NCI-H2171 treated with DMSO at 0.1 percent for 48 hours (cell line): Measurements from ENCODE around the gene RAB7B.
"Not testable (repeated sequence)": the region's sequence is repeated elsewhere in the genome, so short reads cannot be mapped to it uniquely, and the experiment has no call there.

Experiments
- DNase-seq: peaks from one replicate; lab custom pipeline; 2025; lab: John Stamatoyannopoulos, UW

Gene RAB7B

DNA sequence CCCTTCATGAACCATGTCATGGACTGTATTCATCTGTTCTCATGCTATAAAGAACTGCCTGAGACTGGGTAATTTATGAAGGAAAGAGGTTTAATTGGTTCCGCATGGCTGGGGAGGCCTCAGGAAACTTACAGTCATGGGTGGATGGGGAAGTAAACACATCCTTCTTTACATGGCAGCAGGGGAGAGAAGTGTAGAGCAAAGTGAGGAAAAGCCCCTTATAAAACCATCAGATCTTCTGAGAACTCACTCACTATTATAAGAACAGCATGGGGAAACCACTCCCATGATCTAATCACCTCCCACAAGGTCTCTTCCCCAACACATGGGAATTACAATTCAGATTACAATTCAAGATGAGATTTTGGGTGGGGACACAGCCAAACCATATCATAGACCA lies 6.6 kb downstream of the RAB7B start:
- DNase-seq = not testable (repeated sequence)

DNA sequence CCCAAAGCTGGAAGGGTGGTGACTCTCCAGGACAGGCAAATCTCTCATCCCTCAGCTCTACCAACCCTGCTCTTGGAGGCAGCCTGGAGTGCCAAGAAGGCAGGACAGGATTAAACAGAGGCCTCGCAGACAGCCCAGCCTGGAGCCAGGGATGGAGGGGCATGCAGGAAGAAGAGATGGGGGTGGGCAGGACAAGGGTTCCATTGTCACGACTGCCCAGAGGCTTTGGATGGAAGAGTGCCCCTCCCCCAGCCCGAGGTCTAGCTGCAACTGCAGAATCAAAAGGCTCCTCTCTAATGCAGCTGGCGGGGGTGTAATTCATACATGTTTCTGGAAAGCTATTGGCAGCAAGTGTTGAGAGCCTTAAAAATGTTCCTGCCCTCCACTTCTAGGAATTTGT lies 8.8 kb downstream of the RAB7B start:
- no peak for DNase-seq

DNA sequence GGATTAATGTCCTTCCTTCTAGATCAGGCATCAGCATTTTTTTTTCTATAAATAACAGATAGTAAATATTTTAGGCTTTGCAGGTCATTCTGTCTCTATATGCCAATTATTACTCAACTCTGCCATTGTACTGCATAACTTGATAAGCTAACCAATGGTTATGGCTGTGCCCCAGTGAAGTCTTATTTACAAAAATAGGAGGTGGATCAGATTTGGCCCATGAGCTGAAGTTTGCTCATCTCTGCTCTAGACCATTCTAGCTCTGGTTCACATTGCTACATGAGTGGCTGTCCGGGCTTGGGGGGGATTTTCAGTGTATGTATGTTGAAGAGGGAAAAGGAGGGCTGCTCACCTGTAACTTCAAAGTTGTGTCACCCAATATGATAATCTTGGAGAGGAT lies 10.1 kb downstream of the RAB7B start:
- no peak for DNase-seq

DNA sequence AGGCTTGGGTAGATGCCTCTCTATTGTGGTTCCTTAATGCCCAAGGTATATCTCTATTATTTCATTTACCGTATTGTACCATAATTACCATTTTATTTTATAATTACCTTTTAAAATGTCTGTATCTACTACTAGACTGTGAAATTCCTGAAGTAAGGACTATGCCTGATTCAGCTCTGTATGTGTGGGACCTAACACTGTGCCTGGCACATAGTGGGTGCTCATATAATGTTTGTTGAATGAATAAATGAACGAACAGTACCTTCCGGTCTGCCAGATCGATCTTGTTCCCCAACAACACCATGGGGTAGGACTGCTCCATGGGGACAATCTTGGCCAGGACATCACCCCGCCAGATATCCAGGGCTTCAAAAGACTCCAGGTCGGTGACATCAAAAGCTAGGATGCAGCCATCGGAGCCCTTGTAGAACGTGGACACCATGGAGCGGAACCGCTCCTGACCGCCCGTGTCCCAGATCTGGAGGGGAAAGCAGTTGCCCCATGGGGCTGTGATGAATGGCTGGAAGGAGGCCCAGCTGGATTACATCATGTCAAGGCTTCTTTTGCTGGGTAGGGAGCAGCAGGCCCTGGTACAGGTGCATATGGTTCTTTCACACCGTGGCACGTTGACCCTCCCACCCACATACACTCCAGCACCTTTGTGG lies 10.8 kb downstream of the RAB7B start:
- no peak for DNase-seq

GRCh38 chr1:205991237-205991636 lies 12.0 kb downstream of the RAB7B start:
- no peak for DNase-seq

- no peak for DNase-seq
Measured at GRCh38 chr1:205990226-205990625, 13.0 kb downstream of the RAB7B start.

- DNase-seq = no peak
Measured at GRCh38 chr1:205989786-205990185, 13.4 kb downstream of the RAB7B start.

GRCh38 chr1:205988585-205988995 lies 14.6 kb downstream of the RAB7B start:
- no peak for DNase-seq

- DNase-seq = no peak
Measured at GRCh38 chr1:205986861-205987260, 16.3 kb downstream of the RAB7B start.

GRCh38 chr1:205986292-205986691 lies 16.9 kb downstream of the RAB7B start:
- no peak for DNase-seq

DNA sequence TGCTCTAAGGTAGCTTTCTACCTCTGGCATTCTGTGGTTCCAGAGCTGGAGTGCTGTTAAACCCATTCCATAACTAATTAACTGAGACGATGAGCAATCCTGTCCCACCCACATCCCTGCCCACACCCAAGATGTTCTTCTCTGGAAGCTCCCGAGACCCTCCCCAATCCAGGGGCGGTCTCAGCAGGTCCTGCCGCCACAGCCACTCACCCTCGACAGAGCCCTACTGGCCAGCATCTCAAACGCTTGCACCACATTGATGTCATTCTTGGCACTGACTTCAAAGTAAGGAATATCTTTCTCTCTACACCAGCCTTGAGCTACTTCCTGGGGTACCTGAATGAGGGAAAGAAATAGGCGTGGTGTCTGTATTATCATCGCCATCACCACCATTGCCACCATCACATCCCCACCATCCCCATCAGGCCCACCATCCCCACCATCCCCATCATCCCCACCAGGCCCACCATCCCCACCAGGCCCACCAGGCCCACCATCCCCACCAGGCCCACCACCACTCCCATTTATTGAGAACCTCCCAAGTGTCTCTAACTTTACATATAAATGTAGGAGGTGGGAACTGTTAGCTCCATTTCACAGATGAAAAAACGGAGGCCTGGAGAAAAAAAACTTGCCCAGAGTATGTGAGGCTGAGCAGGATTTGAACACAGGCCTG lies 17.7 kb downstream of the RAB7B start:
- no peak for DNase-seq

DNA sequence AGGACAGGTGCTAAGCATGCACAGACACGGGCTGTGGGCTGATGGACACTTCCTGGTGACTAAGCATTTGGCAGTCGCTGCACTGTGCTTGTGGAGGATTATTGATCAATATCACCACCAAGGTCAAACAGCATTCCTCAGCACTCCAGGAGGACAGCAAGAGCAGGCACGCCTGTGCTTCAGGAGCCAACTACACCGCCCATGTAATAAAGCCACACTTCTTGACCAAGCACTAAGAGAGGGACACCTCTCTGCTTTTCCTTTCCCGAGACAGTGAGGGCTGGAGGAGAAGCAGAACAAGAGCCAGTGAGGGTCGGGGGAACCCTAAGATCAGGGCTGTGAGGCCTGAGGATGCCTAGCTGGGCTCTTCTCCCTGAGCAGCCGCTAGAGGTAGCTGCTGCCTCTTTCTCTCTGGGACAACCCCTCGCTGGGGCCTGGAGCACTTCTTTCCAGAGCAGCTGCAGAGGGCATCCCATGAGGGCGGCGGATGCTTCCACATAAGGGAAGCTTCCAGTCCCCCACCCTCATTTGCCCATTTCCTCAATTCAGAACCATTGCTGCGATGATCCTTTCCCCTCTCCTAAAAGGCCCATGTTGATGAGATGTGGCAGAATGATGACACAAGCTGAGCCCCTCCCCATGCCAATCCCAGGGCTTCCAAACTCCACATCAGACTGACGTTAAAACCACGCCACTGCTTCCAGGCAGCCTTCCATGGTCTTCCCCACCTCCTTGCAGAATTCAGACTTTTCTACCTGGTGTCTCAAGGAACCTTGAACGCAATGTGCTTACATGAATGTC lies 19.1 kb downstream of the RAB7B start:
- no peak for DNase-seq

GRCh38 chr1:205981257-205981656 lies 21.9 kb downstream of the RAB7B start:
- no peak for DNase-seq

GRCh38 chr1:205980237-205980870 lies 22.8 kb downstream of the RAB7B start:
- no peak for DNase-seq

DNA sequence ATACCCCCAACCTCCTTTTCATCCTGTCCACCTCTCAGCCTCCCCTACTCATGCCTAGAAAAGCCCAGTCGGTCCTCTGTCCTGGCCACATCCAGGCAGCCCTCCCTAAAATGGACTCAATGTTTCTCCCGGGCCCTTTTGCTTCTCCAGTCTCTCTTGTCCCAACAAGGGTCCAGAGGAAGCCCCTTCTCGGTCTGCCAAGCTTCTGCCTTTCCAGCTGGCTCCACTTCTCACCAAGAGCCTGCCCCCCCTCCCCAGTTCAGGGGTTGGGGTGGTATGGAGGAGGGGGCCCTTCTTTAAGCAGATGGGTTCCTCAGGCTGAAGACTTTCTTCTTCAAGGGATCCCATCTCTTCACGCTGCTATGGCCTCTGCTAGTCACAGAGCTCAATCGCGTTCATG lies 23.9 kb downstream of the RAB7B start:
- DNase-seq = no peak

DNA sequence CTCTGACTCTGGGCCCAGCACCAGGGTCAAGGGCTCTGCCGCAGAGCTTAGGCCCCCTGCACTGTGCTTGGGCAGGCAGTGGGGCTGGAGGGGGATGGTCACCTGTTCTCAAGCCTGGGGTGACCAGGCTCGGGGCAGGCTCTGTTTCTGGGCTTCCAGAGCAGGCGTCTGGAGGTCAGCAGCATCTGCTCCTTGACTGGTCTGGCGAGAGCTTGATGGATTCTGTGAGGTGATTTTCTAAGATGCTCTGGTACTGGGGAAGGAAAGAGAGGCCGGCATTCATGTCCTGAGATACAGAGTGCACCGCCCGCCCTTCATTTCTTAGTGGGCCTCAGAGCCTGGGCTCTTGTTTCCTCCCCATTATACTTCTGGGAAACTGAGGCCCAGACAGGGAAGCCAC lies 24.5 kb downstream of the RAB7B start:
- no peak for DNase-seq

DNA sequence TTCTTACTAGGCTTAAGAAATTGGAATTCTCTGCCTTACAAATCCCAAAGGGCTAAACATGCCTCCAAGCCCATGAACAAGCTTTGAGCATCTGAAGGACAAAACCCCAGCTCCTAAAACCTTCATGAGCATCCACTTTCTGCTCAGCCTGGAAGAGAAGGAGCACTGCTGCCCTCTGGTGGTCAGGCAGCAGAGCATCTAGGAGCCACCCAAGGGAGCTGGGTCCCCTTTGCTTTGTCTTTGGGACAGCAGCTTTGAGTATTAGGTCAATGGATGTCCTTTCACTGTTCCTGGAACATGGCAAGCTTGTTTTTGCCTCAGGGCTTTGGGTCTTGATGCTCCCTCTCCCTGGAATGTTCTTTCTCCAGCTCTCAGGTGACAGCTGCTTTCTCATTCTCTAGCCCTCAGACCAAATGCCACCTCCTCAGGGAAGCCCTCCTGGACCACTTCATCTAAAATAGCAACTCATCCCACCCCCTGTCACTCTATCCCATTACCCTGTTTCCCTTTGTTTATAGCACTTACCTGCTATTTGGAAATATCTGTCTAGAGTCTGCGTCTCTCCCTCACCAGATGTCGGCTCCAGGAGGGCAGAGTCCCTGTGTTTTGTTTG lies 25.7 kb downstream of the RAB7B start:
- DNase-seq = peak; percentile 88

DNA sequence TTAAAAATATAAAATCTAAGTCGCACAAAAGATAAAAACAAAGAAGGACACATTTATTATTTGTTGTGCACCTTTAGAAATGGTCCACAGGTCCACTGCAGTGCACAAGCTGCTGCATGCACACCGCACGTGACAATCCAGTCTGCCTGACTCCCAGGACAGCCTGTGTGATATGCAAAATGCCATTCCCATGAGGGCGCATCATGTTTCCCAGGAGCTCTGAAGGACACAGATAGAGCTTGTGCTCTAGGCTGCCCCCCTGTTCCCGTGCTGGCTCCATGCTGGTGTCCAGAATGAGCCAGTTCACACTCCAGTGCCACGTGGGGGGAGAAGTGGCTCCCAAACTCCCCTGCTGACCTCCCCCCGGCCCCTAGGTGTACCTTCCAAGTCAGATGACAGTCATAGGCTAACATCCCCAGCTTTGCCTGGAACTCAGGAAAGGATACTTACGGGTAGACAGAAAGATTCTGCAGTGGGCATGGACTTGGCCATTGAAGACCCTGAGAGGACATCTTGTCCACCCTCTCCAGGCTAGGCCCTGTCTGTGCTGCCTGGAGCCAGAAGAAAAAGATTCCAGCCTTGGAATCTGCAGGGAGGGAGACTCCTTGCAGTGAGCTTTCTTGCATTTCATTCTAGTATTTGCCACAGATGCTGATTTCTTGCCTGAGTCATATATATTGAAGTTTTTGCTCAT lies 26.3 kb downstream of the RAB7B start:
- peak; percentile 91 for DNase-seq

GRCh38 chr1:205976036-205976435 lies 27.2 kb downstream of the RAB7B start:
- DNase-seq = no peak

DNA sequence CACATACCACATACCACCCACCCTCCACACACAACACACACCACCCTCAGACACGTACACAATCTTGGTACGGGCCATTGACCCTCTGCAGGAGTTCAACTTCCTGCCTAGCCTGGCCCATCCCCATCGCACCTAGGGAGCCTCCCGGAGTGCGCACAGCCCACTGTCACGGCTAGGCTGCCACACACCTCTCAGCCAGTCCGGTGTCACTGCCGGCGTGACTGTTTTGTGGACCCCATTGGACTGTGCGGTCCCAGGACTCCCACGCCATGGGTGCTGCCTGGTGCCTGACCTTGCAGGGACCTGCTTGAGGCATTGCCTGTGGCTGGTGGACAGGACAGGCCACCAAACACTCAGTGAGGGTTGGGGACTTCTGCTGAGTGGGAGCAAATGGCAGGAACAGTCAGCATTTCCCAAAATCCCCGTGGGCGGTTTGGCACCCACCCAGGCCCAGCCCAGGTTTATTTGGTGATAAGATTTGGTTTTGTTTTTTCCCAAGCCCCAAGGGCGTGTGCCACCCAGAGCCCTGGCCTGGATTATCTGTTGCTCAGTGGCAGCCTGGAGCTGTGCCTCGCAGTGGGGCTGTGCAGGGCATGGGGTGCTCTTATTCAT lies 27.7 kb downstream of the RAB7B start:
- no peak for DNase-seq

DNA sequence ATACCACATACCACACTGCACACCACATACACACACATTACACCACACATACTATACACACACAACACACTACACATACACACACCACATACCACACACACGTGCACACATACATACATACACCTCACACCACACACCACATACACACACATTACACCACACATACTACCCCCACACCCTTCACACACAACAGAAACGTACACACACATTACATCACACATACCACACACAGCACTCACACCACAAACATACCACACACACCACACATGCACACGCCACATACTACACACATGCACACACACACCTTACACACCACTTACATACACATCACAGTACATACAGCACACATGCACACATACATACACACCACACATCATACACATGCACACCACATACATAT lies 28.5 kb downstream of the RAB7B start:
- DNase-seq = no peak
